ENCODE data around the gene DPPA2.
A peak's percentile ranks its signal among the peaks of the same experiment; 100 is the strongest.

Gene DPPA2

DNA sequence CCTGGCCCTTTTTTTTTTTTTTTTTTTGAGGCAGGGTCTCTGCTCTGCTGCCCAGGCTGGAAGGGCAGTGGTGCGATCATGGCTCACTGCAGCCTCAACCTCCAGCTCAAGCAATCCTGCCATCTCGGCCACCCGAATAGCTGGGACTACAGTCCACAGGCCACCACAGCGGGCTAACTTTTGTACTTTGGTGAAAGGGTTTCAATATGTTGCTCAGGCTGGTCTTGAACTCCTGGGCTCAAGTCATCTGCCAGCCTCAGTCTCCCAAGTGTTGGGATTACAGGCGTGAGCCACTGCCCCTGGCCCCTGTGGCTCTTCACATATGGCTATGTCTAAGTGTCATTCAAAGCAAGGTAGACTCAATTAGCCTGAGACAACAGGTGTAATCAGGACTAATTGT lies 8.8 kb upstream of the DPPA2 start:
- no peak for DNase-seq

DNA sequence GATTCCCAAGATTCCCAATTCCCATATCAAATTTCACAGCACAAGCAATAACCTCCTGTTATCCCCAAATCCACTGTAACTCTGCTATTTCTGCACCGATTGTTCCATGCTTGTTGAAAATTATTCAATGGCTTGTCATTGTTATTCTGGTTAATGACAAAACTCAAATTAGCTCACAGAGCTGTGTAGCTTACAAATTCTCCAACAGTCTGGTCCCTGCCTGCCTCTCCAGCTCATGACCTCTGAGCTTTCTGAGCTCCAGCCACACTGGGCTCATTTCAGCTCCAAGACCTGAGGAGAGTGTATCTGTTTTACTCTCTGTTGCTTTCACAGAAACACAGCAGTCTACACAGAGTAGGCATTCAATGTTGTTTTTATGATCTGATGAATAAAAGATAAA lies 3.3 kb downstream of the DPPA2 start:
- DNase-seq, result no peak

DNA sequence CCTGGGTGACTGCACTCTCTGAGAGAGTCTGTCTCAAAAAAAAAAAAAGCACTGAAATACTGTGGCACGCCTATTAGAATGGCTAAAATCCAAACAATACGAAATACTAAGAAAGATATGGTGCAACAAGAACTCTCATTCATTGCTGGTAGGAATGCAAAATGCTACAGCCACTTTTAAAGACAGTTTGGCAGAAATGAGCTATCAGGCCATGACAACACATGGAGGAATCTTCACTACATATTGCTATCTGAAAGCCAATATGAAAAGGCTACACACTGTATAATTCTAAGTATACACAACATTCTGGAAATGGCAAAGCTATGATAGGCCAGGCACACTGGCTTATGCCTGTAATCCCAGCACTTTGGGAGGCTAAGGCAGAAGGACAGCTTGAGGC lies 18.8 kb downstream of the DPPA2 start:
- DNase-seq, result no peak

DNA sequence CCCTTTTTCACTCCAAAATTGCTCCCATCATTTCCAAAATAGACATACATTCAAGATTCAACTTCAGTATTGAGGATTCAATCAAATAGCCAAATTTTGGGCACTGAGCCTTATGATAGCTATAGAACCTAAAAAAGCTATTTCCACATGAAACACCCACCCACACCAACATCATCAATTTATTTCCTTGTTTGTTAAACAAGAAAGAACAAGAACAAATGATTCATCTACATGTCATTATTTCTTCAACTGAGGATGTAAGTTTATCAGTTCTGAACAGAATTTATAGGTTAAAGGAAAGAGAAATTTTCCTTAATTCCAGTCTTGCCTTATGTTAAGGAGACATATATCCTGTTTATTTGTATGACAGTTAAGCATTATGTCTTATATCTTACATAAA lies 32.2 kb downstream of the DPPA2 start:
- no peak for DNase-seq

DNA sequence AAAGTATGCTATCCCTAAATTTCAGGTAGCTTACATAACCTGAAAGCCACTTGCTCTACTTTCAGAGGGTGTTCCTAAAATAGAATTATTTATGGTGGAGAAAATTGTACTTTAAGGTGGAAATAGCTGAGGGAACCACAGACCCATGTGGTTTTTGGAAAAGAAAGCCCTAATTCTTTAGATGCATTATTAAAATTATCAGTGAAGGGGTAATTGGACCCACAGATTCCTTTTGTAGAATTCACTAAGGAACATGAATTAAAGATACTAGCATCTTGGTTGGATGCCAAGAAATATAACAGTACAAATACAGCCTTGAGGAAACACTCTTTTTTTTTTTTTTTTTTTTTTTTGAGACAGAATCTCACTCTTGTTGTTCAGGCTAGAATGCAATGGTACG lies 37.8 kb downstream of the DPPA2 start:
- DNase-seq, result no peak

DNA sequence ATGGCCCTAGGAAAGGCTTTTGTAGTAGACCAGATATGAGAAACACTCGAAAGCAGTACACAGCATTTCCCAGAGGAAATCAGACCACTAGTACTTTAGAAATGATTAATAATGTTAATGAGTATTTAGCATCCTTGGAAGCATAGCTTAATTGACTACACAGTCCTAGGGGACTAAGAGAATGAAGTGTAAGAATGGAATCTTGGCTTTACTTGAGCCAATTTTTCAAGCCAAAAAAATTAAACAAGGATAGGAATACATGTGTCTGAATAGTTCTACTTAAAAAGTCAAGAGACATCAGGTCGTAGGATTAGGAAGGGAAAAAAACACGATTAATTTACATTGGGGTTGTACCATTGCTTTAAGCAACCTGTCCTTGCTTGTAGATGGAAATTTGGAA lies 38.2 kb downstream of the DPPA2 start:
- no peak for DNase-seq

DNA sequence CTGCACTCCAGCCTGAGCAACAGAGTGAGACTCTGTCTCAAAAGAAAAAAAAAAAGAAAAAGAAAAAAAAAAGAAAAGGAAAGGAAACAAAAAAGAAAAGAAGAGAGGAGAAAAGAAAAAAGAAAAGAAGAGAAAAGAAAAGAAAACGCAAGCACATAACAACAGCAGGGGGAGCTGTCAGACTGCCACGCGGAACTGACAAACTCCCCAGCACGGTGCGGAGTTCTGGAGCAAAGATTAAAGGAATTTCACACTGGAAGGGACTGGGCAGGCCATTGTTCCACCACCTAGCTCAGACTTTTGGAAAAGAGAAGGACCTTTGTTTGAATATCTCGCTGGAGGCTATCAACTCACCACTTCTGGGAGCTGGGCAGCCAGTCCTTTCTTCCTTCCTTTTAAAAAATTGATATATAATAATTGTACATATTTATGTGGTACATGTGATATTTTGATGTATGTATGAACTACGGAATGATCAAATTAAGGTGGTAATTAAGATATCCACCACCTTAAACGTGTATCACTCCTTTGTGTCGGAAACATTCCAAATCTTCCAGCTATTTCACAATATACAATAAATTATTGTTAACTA lies 40.5 kb downstream of the DPPA2 start:
- DNase-seq, result peak in 1 of 3 experiments; percentile 28

DNA sequence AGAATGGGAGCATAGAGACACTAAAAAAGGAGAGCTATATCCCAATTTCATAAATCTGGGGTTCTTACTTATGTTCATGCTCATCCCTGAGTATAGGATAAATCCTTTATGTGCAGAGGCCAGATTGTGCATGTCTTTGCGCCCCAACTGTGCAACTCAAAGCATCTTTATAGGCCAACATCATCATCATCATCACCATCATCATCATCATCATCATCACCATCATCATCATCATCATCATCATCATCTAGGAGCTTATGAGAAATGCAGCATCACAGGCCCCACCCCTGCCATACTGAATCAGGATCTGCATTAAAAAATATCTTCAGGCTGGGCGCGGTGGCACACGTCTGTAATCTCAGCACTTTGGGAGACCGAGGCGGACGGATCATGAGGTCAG lies 45.5 kb downstream of the DPPA2 start:
- no peak for DNase-seq

DNA sequence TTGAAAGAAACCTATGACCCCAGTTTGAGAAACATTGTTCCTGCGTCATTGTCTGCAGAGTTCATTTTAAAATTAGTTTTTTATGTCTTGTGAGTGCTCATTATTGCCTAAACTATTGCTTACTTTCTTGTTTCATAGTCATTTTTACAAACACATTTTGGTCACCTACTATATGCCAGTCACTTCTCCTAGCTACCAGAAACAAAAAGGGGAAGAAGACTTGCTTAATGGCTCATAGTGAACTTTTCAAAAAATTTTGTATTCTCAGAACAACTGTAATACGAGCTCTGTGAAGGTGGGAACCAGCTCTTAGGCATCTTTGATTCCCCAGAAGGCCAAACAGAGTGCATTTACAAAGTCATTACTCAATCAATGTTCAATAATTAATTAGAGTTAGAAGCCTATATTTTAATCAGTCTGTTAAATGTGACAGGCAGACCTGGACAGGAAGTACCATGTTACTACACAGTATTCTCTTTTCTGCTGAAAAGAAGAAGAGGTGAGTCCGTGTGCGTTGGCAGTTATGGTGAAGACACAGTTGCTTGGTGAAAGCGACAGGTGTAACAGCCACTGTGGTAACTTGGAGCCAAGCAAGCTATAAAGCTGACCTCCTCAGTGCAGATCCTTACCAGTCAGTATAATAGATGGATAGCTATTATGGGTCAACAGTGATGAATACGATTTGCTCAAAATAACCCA lies 46.6 kb downstream of the DPPA2 start:
- DNase-seq, result no peak

DNA sequence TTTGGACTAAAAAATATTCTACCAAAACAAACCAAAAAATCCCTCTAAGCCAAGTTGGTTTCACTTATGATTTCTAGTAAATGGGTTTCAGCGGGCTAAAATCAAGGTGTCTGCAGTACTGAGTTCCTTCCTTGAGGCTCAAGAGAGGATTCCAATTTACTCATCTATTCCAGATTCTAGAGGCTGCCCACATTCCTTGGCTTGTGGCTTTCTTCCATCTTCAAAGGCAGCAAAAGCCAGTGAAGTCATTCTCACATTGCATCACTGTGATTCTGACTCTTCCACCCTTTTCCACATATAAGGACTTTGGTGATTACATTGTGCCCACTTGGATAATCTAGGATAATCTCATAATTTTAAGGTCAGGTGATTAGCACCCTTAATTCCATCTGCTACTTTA lies 48.1 kb downstream of the DPPA2 start:
- no peak for DNase-seq

DNA sequence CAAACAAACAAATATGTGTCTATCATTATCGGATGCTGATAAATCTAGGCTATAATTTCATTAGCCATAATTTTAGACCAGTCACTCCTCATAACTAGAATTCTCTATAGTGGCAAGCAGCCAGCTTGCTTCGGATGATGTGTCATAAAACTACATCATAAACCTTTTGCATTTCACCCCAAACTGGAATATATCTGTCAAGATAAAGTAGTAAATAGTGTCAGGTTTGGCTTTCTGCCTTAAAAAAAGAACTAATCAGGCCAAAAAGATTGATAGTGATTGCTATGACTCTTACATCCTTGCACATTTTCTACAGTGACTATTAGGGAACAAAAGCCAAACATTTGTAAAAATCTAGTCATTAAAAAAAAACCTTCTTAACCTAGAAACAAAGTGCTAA lies 51.0 kb downstream of the DPPA2 start:
- DNase-seq, result no peak

DNA sequence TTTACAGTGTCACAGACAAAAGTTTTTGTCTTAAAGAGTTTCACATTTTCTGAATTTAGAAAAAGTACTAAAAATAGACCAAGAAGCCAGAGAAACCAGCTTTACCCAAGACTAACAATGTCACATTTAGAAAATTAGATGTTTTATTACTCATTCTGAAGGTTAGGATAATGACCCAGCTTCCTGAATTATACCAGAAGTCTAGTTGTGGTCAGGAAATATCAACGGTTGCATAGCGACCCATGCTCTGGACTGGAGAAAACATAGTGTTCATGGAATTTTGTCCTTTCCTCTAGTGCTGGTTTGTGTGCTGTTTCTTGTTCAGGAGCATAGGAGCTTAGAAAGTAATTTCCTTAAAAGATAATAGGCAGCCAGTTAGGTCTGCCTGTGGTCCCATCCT lies 59.0 kb downstream of the DPPA2 start:
- peak in 1 of 3 experiments; percentile 14 for DNase-seq

DNA sequence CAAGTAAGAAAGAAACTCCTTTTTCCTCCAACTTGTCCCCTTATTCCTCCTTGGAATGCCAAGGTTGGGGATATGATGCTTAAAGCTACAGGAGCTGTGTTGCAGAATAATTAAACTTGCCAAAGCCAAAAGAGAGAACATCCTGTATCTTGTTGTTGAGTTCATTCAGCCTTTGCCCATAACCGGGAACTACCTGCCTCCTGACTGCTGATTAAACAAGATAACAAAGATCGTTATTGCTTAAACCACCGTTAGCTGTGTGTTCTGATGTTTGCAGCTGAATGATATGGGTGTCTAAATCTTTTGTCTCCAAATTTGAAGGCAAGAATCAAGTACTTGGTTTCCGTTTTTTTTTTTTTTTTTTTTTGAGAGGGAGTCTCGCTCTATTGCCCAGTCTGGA lies 61.5 kb downstream of the DPPA2 start:
- no peak for DNase-seq

DNA sequence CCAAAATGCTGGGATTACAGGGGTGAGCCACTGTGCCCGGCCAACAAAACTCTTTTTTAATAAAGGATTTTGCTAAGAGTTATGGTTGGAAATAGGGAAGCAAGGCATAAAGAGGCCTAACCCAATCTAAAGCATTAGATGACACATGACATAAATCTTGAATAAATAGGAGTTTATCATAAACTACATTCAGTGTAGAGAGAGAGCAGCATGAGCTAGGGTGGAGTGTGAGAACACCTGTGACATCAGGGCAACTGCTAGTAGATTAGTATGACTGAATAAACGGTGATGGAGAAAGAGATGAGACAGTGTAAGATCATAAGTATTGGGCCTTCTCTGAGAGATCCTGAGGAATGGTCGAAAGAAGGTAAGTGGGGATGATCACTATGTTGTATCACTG lies 63.7 kb downstream of the DPPA2 start:
- no peak for DNase-seq
